Keratinocyte (primary cell): Measurements from ENCODE around the gene ANAPC2. TPM values are rescaled to one million over a fixed set of nuclear protein-coding genes. Genes with fewer than 3 reads are reported as not detected.

ENCODE experiments used
- DNase-seq: peaks from one replicate; pipeline ENCODE4 v3.0.0-alpha.2; 2011; ENCODE audit warnings: low read depth, missing footprints, low spot score
- FAIRE-seq: peaks from 2 replicates; lab custom pipeline; 2011; peaks lifted over from hg19 to GRCh38; lab: Jason Lieb, UNC
- H2AFZ ChIP-seq: 2 replicates; pipeline ENCODE4 v1.6.0; 2012; ENCODE audit warnings: low read length, control low read depth, inconsistent platforms; ENCODE audit not compliant: control insufficient read depth
- H3K27ac ChIP-seq: 2 replicates; pipeline ENCODE4 v1.5.1; 2011; ENCODE audit warnings: low read length; ENCODE audit not compliant: control insufficient read depth, insufficient read depth
- H3K27me3 ChIP-seq: 3 replicates; pipeline ENCODE4 v1.6.0; 2011; ENCODE audit warnings: low read length; ENCODE audit not compliant: control insufficient read depth, insufficient read depth; ENCODE audit errors: extremely low read depth
- H3K36me3 ChIP-seq, 2 experiments: 2 replicates in 1 of 2; 3 replicates in 1 of 2; pipeline ENCODE4 v1.5.1; 2011; ENCODE audit warnings: low read length in 2 of 2, mild to moderate bottlenecking in 1 of 2; ENCODE audit not compliant: control insufficient read depth in 2 of 2, insufficient read depth in 2 of 2; ENCODE audit errors: extremely low read depth in 1 of 2
- H3K4me1 ChIP-seq: 3 replicates; pipeline ENCODE4 v1.5.1; 2011; ENCODE audit warnings: low read length; ENCODE audit not compliant: control insufficient read depth, insufficient read depth; ENCODE audit errors: extremely low read depth
- H3K4me2 ChIP-seq: 3 replicates; pipeline ENCODE4 v1.6.0; 2011; ENCODE audit warnings: low read depth, low read length; ENCODE audit not compliant: control insufficient read depth, insufficient read depth; ENCODE audit errors: extremely low read depth
- H3K4me3 ChIP-seq, 3 experiments: fragments of 200-600 bp in 1 of 3; sonication (generic) in 1 of 3; 2 replicates in 2 of 3; 3 replicates in 1 of 3; pipeline ENCODE4 v1.5.1; 2011 to 2016; ENCODE audit warnings: low read length in 3 of 3, mild to moderate bottlenecking in 3 of 3, control low read depth in 2 of 3, inconsistent platforms in 1 of 3, low read depth in 1 of 3, mixed read lengths in 1 of 3, mixed run types in 1 of 3, moderate library complexity in 1 of 3; ENCODE audit not compliant: control insufficient read depth in 2 of 3, insufficient read depth in 2 of 3; ENCODE audit errors: extremely low read depth in 1 of 3
- H3K79me2 ChIP-seq: 2 replicates; pipeline ENCODE4 v1.6.0; 2012; ENCODE audit warnings: low read length; ENCODE audit not compliant: control insufficient read depth, insufficient read depth
- H3K9ac ChIP-seq: 3 replicates; pipeline ENCODE4 v1.6.0; 2011; ENCODE audit warnings: low read length; ENCODE audit not compliant: control insufficient read depth, insufficient read depth; ENCODE audit errors: extremely low read depth
- H3K9me1 ChIP-seq: 3 replicates; pipeline ENCODE4 v1.6.0; 2011; ENCODE audit warnings: low read length; ENCODE audit not compliant: control insufficient read depth, insufficient read depth; ENCODE audit errors: extremely low read depth
- H3K9me3 ChIP-seq: 2 replicates; pipeline ENCODE4 v1.5.1; 2012; ENCODE audit warnings: low read depth, low read length; ENCODE audit not compliant: control insufficient read depth
- H4K20me1 ChIP-seq: 3 replicates; pipeline ENCODE4 v1.6.0; 2011; ENCODE audit warnings: low read length; ENCODE audit not compliant: control insufficient read depth, insufficient read depth; ENCODE audit errors: extremely low read depth
- CTCF ChIP-seq, 3 experiments: IDR thresholded peaks in 1 of 3; conservative IDR thresholded peaks in 1 of 3; optimal IDR thresholded peaks in 1 of 3; 2 replicates in 2 of 3; 3 replicates in 1 of 3; pipeline versions ENCODE3 to v1.5.1; 2011; ENCODE audit warnings: low read length in 3 of 3, mild to moderate bottlenecking in 3 of 3, moderate library complexity in 2 of 3, control low read depth in 1 of 3, inconsistent platforms in 1 of 3; ENCODE audit not compliant: insufficient read depth in 2 of 3; ENCODE audit errors: extremely low read depth in 1 of 3
- EZH2 ChIP-seq: IDR thresholded peaks from one replicate; pipeline ENCODE4 v1.6.1; 2012; ENCODE audit warnings: inconsistent platforms, mild to moderate bottlenecking, low read length, moderate library complexity
- dilution Hi-C: fragments of 300-500 bp; cut with MboI; formaldehyde crosslinking; loops from one replicate; pipeline ENCODE4 v1.7.0; 2020; ENCODE audit warnings: low sequenced_read_pairs; ENCODE audit not compliant: extremely low pct_ligation_motif_present
- polyA plus RNA-seq, 5 experiments: library from polyadenylated mRNA; depleted of rRNA in 3 of 5; stranded (reverse) in 3 of 5; stranded (forward) in 1 of 5; unstranded in 1 of 5; fragments of >200 nt; gene quantifications; 1 replicate in 1 of 5; 2 replicates in 3 of 5; 3 replicates in 1 of 5; pipeline versions ENCODE4 v1.2.1 to v1.2.3, GENCODE V29; 2011 to 2012; ENCODE audit warnings: missing spikeins in 2 of 5, low read depth in 1 of 5, low replicate concordance in 1 of 5

Gene ANAPC2
- polyA plus RNA-seq, 1 donor (not counting 4 experiments of a cell fraction or from before 2014, with no cell fraction given) = 11.9 TPM

DNA sequence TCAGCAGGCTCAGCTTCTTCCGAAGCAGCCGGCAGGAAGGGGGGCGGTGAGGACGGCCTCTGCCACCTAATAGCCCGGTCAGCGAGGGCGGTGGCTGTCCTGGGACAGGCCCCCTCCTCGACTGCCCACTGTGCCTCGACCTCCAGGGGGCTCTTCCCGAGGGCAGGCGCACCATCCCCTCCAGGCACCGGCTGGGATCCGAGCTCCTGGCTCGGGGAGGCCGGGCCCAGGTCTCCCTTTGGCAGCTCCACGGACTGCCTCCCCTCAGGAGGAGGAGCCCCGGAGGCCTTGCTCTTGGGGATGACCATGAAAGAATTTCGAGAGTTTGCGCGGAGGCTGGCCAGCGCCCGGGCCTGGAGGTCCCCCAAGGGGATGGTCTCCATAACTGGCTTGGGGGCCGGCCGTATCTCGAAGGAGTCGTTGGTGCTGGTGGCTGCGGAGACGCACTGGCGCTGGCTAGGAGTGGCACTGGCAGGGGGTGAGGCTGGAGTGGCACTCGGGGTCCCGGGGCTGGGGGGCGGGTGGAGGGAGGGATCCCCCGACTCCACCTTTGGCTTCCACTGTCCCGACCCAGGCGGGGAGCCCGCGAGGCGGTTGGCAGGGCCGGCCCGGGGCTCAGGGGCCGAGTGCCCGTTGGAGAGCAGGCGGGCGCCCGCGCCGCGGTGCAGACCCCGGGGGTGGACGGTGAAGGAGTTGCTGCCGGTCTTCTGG lies 11.2 kb upstream of the ANAPC2 start:
- H3K4me1 ChIP-seq = peaks cover 44% of the 10 kb centered on the region
- H3K4me3 ChIP-seq = peak overlapping the region in 2 of 3 experiments; percentile 25 to 32
- no peaks in the 10 kb centered on the region for H3K9me3 ChIP-seq
- no peak overlapping the region for H3K9ac ChIP-seq
- dilution Hi-C loops = no loop called here
- TF ChIP-seq EZH2 (no peak), CTCF (optimal IDR thresholded peaks at IDR 0.05 in 1 of 3, IDR thresholded peaks at IDR 0.05 in 1 of 3, conservative IDR thresholded peaks at IDR 0.05 in 1 of 3; ENCODE audit: extremely low read depth in 1 of 3, insufficient read depth in 2 of 3, low read length in 3 of 3) (no peak)
- H3K79me2 ChIP-seq = peaks cover 25% of the 10 kb centered on the region
- H3K27ac ChIP-seq = no peak overlapping the region
- H3K9me1 ChIP-seq = peaks cover 3% of the 10 kb centered on the region
- peaks cover 7% of the 10 kb centered on the region for H4K20me1 ChIP-seq
- DNase-seq = no peak
- H3K4me2 ChIP-seq = peak overlapping the region; percentile 41
- no peaks in the 10 kb centered on the region for H3K27me3 ChIP-seq
- no peaks in the 10 kb centered on the region for H3K36me3 ChIP-seq
- no peak for FAIRE-seq
- no peak overlapping the region for H2AFZ ChIP-seq

DNA sequence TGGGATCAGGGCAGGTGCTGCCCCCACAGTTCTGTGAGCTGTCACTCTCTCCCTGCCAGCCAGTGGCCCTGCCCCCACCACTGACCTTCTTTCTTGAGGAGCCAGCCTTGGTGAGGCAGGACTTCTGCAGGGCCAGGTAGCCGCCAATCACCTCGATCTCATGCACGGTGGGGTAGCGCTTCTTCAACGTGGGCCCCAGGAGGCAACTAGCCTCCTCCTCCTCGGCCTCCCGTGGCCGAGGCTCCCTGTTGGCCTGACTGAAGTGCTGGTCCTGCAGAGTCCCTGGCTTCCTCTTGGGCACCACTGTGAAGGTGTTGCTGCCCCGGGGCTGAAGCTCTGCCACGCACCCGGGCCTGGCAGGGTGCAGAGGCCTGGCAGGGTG lies 10.5 kb upstream of the ANAPC2 start:
- dilution Hi-C loops = no loop called here
- no peaks in the 10 kb centered on the region for H3K36me3 ChIP-seq
- no peaks in the 10 kb centered on the region for H3K27me3 ChIP-seq
- FAIRE-seq (no peak), DNase-seq (no peak)
- peak overlapping the region; percentile 27 for H3K4me2 ChIP-seq
- H3K27ac ChIP-seq = no peak overlapping the region
- peaks cover 7% of the 10 kb centered on the region for H4K20me1 ChIP-seq
- peaks cover 38% of the 10 kb centered on the region for H3K4me1 ChIP-seq
- no peak for TF ChIP-seq CTCF (optimal IDR thresholded peaks at IDR 0.05 in 1 of 3, IDR thresholded peaks at IDR 0.05 in 1 of 3, conservative IDR thresholded peaks at IDR 0.05 in 1 of 3; ENCODE audit: extremely low read depth in 1 of 3, insufficient read depth in 2 of 3, low read length in 3 of 3)
- no peak for TF ChIP-seq EZH2
- no peak overlapping the region for H3K9ac ChIP-seq
- H3K9me1 ChIP-seq = peaks cover 3% of the 10 kb centered on the region
- H3K79me2 ChIP-seq = peaks cover 18% of the 10 kb centered on the region
- H3K4me3 ChIP-seq = no peak overlapping the region
- H2AFZ ChIP-seq = no peak overlapping the region
- no peaks in the 10 kb centered on the region for H3K9me3 ChIP-seq
